Chondrocyte (in vitro differentiated cells): ENCODE results near the gene PURA. TPM values are rescaled to one million over a fixed set of nuclear protein-coding genes. Genes with fewer than 3 reads are reported as not detected.

Experiments
- DNase-seq: peaks from one replicate; pipeline ENCODE4 v3.0.0; 2021; ENCODE audit warnings: mixed read lengths, low spot score
- H3K27ac Mint-ChIP-seq: one replicate; pipeline ENCODE4 v1.8.0; 2021; ENCODE audit warnings: mild to moderate bottlenecking, moderate library complexity, mixed read lengths; ENCODE audit not compliant: unreplicated experiment
- H3K27me3 Mint-ChIP-seq: 2 replicates; pipeline ENCODE4 v1.8.0; 2021; ENCODE audit warnings: low read depth, mixed read lengths
- H3K36me3 Mint-ChIP-seq: 2 replicates; pipeline ENCODE4 v1.8.0; 2021; ENCODE audit warnings: low read depth, mixed read lengths
- H3K4me1 Mint-ChIP-seq: 2 replicates; pipeline ENCODE4 v1.8.0; 2021; ENCODE audit warnings: low read depth, mild to moderate bottlenecking, mixed read lengths
- H3K4me3 Mint-ChIP-seq: one replicate; pipeline ENCODE4 v1.8.0; 2021; ENCODE audit warnings: mild to moderate bottlenecking, moderate library complexity, mixed read lengths; ENCODE audit not compliant: unreplicated experiment
- H3K9me3 Mint-ChIP-seq: 2 replicates; pipeline ENCODE4 v1.8.0; 2021; ENCODE audit warnings: low read depth, mixed read lengths
- CTCF ChIP-seq: fragments of 200-600 bp; sonication (generic); IDR thresholded peaks from 2 replicates; pipeline ENCODE4 v1.5.0; 2021; ENCODE audit warnings: antibody characterized with exemption, mild to moderate bottlenecking, moderate library complexity
- total RNA-seq: library from RNA; stranded (reverse); gene quantifications from 3 replicates; pipeline ENCODE4 v1.2.1, GENCODE V29; 2021

PURA gene
- total RNA-seq, 1 donor from 2014 or later, result 16.7 TPM

DNA sequence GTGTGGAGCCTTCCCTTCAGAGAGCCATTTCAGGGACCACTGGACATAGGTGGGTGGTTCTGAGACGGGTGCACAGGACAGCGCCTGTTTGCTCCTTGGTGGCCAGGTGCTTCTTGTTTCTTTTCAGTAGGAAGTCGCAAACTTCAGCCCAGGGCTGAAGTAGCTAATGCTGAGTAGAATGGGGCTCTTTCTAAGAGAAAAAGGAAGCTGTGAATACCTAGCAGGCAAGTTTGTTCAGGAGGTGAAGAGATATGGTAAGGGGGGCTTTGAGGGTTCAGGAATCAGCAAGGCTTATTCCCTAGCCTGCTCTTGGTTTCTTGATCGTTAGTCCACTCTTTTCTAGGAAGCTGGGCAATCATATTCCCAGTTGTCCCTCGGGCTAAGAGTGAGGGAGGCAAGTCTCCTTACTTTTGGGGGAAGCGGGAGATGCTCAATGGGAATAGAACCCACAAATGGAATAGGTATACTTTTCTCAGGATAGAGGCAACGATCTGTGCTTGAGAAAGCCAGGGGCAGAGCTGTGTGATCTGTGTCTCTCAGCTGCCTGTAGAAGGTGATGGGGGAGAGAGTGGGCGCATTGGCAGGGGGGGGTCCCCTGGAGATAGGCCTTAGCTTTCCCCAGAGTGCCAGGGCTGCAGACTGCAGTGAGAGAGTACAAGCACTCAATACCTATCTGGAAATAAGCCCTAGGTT, 1.9 kb upstream of the PURA start:
- no peak for TF ChIP-seq CTCF
- Mint-ChIP-seq H3K27me3 (peaks cover 20% of the 10 kb centered on the region), H3K4me3 (no peak overlapping the region), H3K27ac (no peak overlapping the region), H3K4me1 (peaks cover 62% of the 10 kb centered on the region), H3K9me3 (no peaks in the 10 kb centered on the region), H3K36me3 (no peaks in the 10 kb centered on the region)
- DNase-seq, result no peak

DNA sequence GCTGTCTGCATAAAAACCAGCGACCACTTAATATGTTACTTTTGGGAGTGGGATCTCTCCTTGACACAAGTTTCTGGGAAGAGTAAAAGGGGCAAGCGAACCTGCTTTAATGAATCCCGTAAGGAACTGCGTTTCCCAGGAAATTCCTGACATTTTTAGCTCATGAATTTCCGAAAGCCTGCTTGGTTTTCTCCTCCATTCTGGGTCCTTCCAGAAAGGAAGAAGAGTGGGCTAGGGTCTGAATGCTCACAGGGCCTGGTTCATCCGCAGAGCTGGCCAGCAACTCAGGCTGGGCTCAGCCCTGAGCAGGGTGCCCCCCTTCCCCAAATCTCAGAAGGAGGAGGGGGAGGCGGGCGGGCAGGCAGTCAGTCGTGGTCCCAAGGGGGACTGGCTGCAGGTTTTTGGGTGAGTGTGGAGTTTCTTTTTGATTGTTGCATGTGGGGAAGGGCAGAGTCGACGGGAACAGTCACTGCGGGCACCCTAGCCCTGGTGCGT, 1.2 kb upstream of the PURA start:
- Mint-ChIP-seq H3K4me1 (peaks cover 63% of the 10 kb centered on the region), H3K9me3 (no peaks in the 10 kb centered on the region), H3K27me3 (peaks cover 19% of the 10 kb centered on the region), H3K27ac (peak overlapping the region; percentile 36), H3K4me3 (peak overlapping the region; percentile 78), H3K36me3 (no peaks in the 10 kb centered on the region)
- no peak for DNase-seq
- no peak for TF ChIP-seq CTCF

DNA sequence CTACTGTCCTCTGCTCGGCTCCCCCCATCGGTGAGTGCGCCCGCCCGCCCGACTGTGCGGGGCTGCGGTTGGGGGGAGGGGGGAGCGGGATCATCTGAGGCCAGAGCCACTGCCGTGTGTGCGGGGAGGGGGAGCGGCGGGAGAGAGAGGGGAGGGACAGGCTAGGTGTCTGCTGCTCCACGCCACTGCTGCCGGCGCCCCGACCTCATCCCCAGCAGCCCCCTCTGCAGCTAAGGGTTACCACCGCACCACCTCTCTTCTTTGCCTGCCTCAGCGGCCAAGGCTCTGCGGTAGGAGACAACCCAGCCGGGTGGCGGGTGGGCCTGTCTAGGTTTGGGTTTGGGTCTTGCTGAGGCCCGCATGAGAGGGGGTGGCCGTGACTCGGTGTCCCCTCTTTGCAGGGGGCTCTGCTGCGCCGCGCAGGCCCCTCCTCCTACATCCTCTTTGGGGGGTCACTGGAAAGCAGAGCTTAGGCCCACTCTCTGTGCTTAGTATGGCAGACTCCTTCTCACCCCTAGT, 670 bp upstream of the PURA start:
- H3K4me3 Mint-ChIP-seq, result peak overlapping the region; percentile 78
- TF ChIP-seq CTCF, result no peak
- peaks cover 18% of the 10 kb centered on the region for H3K27me3 Mint-ChIP-seq
- no peaks in the 10 kb centered on the region for H3K36me3 Mint-ChIP-seq
- no peaks in the 10 kb centered on the region for H3K9me3 Mint-ChIP-seq
- H3K4me1 Mint-ChIP-seq, result peaks cover 66% of the 10 kb centered on the region
- DNase-seq, result no peak
- H3K27ac Mint-ChIP-seq, result peak overlapping the region; percentile 41

GRCh38 chr5:140114341-140115185, 654 bp downstream of the PURA start:
- peaks cover 57% of the 10 kb centered on the region for H3K4me1 Mint-ChIP-seq
- peak overlapping the region; percentile 85 for H3K27ac Mint-ChIP-seq
- H3K27me3 Mint-ChIP-seq, result peaks cover 9% of the 10 kb centered on the region
- DNase-seq, result peak; percentile 93
- peak overlapping the region; percentile 78 for H3K4me3 Mint-ChIP-seq
- H3K36me3 Mint-ChIP-seq, result no peaks in the 10 kb centered on the region
- no peak for TF ChIP-seq CTCF
- no peaks in the 10 kb centered on the region for H3K9me3 Mint-ChIP-seq

DNA sequence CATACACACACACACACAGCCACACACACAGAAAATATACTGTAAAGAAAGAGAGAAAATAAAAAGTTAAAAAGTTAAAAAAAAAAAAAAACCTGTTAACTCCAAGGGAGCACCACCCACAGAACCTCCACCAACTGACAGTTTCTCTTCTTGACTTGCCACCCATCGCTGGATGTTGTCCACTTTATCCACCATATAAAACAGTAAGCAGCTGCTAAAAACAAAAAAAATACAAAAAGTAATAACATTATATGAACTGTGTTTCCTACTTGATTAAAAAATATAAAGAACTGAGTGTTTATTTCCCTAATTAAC, 1.2 kb downstream of the PURA start:
- peak overlapping the region; percentile 78 for H3K4me3 Mint-ChIP-seq
- no peaks in the 10 kb centered on the region for H3K9me3 Mint-ChIP-seq
- TF ChIP-seq CTCF, result no peak
- H3K4me1 Mint-ChIP-seq, result peaks cover 55% of the 10 kb centered on the region
- H3K36me3 Mint-ChIP-seq, result no peaks in the 10 kb centered on the region
- peaks cover 8% of the 10 kb centered on the region for H3K27me3 Mint-ChIP-seq
- H3K27ac Mint-ChIP-seq, result peak overlapping the region; percentile 85
- no peak for DNase-seq
